HEK293 (cell line): Measurements from ENCODE around the gene MTA1.

Experiments
- CTCF ChIA-PET: fragments of 350-600 bp; formaldehyde crosslinking; extraction: SDS; loops from one replicate; lab custom pipeline; 2021; ENCODE audit warnings: antibody characterized with exemption; lab: Yijun Ruan, JAX
- POLR2A ChIA-PET: fragments of 300-600 bp; formaldehyde crosslinking; extraction: SDS; loops from one replicate; lab custom pipeline; 2020; ENCODE audit warnings: antibody characterized with exemption, inconsistent platforms; lab: Yijun Ruan, JAX
- H3K27ac ChIP-seq: fragments of 200-500 bp; sonication (Bioruptor generic); 2 replicates; pipeline ENCODE4 v1.5.1; 2014; ENCODE audit warnings: low read depth, low read length, control low read depth, inconsistent platforms; ENCODE audit errors: extremely low read depth
- H3K36me3 ChIP-seq, 2 experiments: fragments of 200-500 bp in 1 of 2; sonication (Bioruptor generic) in 1 of 2; 1 replicate in 1 of 2; 2 replicates in 1 of 2; pipeline ENCODE4 v1.5.1; 2014 to 2017; ENCODE audit warnings: inconsistent platforms in 2 of 2, low read length in 2 of 2; ENCODE audit not compliant: control insufficient read depth in 2 of 2, insufficient read depth in 1 of 2
- H3K4me1 ChIP-seq: fragments of 200-500 bp; sonication (Bioruptor generic); 2 replicates; pipeline ENCODE4 v1.5.1; 2014; ENCODE audit warnings: mild to moderate bottlenecking, low read length, inconsistent platforms; ENCODE audit not compliant: control insufficient read depth, insufficient read depth
- H3K4me3 ChIP-seq: 2 replicates; pipeline ENCODE4 v1.5.1; 2011; ENCODE audit warnings: low read depth, mild to moderate bottlenecking, control low read depth, low read length, moderate library complexity
- H3K9me3 ChIP-seq: fragments of 200-500 bp; sonication (Bioruptor generic); 2 replicates; pipeline ENCODE4 v1.5.1; 2014; ENCODE audit warnings: low read depth, low read length, inconsistent platforms; ENCODE audit not compliant: control insufficient read depth, insufficient read depth
- ATF2 ChIP-seq: fragments of 450-650 bp; formaldehyde crosslinking; IDR thresholded peaks from 2 replicates; pipeline ENCODE4 v1.5.1; 2016; ENCODE audit warnings: missing biosample characterization, missing genetic modification characterization, low read depth
- GLIS1 ChIP-seq: fragments of 450-650 bp; formaldehyde crosslinking; IDR thresholded peaks from 2 replicates; pipeline ENCODE4 v1.5.1; 2016; ENCODE audit warnings: missing biosample characterization, missing genetic modification characterization
- KLF1 ChIP-seq: fragments of 450-650 bp; formaldehyde crosslinking; IDR thresholded peaks from 2 replicates; pipeline ENCODE4 v1.5.1; 2016; ENCODE audit warnings: missing biosample characterization, missing genetic modification characterization
- KLF16 ChIP-seq: fragments of 450-650 bp; formaldehyde crosslinking; IDR thresholded peaks from 2 replicates; pipeline ENCODE4 v1.5.1; 2017; ENCODE audit warnings: missing biosample characterization, missing genetic modification characterization
- OSR2 ChIP-seq: fragments of 450-650 bp; formaldehyde crosslinking; IDR thresholded peaks from 2 replicates; pipeline ENCODE4 v1.5.1; 2016; ENCODE audit warnings: missing biosample characterization, missing genetic modification characterization
- SCRT2 ChIP-seq: fragments of 450-650 bp; formaldehyde crosslinking; IDR thresholded peaks from 2 replicates; pipeline ENCODE4 v1.5.1; 2016; ENCODE audit warnings: missing biosample characterization, missing genetic modification characterization
- WT1 ChIP-seq: fragments of 450-650 bp; formaldehyde crosslinking; IDR thresholded peaks from 2 replicates; pipeline ENCODE4 v1.5.1; 2016; ENCODE audit warnings: missing biosample characterization, missing genetic modification characterization
- ZBTB20 ChIP-seq: fragments of 450-650 bp; formaldehyde crosslinking; IDR thresholded peaks from 2 replicates; pipeline ENCODE4 v1.5.1; 2016; ENCODE audit warnings: missing biosample characterization, missing genetic modification characterization
- ZBTB49 ChIP-seq: fragments of 450-650 bp; formaldehyde crosslinking; IDR thresholded peaks from 2 replicates; pipeline ENCODE4 v1.5.1; 2016; ENCODE audit warnings: missing biosample characterization, missing genetic modification characterization, low read depth
- ZFHX2 ChIP-seq: fragments of 450-650 bp; formaldehyde crosslinking; conservative IDR thresholded peaks from 2 replicates; pipeline ENCODE4 v1.5.1; 2016; ENCODE audit warnings: missing biosample characterization, missing genetic modification characterization
- ZIC2 ChIP-seq: fragments of 450-650 bp; formaldehyde crosslinking; IDR thresholded peaks from 2 replicates; pipeline ENCODE4 v1.5.1; 2016; ENCODE audit warnings: missing biosample characterization, missing genetic modification characterization
- ZNF133 ChIP-seq: fragments of 450-650 bp; formaldehyde crosslinking; IDR thresholded peaks from 2 replicates; pipeline ENCODE4 v1.5.1; 2016; ENCODE audit warnings: missing biosample characterization, missing genetic modification characterization
- ZNF19 ChIP-seq: fragments of 450-650 bp; formaldehyde crosslinking; IDR thresholded peaks from 2 replicates; pipeline ENCODE4; 2016; ENCODE audit warnings: missing biosample characterization, missing genetic modification characterization, low read depth
- ZNF292 ChIP-seq: fragments of 450-650 bp; formaldehyde crosslinking; IDR thresholded peaks from 2 replicates; pipeline ENCODE4 v1.5.1; 2016; ENCODE audit warnings: low read depth, missing biosample characterization, missing genetic modification characterization, borderline replicate concordance
- ZNF311 ChIP-seq: fragments of 450-650 bp; formaldehyde crosslinking; IDR thresholded peaks from 2 replicates; pipeline ENCODE4 v1.5.1; 2017; ENCODE audit warnings: missing biosample characterization, missing genetic modification characterization, borderline replicate concordance
- ZNF324 ChIP-seq: fragments of 450-650 bp; formaldehyde crosslinking; IDR thresholded peaks from 2 replicates; pipeline ENCODE4 v1.5.1; 2016; ENCODE audit warnings: missing biosample characterization, missing genetic modification characterization
- ZNF362 ChIP-seq: fragments of 450-650 bp; formaldehyde crosslinking; IDR thresholded peaks from 2 replicates; pipeline ENCODE4 v1.5.1; 2016; ENCODE audit warnings: missing biosample characterization, missing genetic modification characterization
- ZNF398 ChIP-seq: fragments of 450-650 bp; formaldehyde crosslinking; IDR thresholded peaks from 2 replicates; pipeline ENCODE4 v1.5.1; 2017; ENCODE audit warnings: missing biosample characterization, missing genetic modification characterization
- ZNF423 ChIP-seq: fragments of 450-650 bp; formaldehyde crosslinking; IDR thresholded peaks from 2 replicates; pipeline ENCODE4 v1.5.1; 2016; ENCODE audit warnings: missing biosample characterization, missing genetic modification characterization
- ZNF433 ChIP-seq: fragments of 450-650 bp; formaldehyde crosslinking; IDR thresholded peaks from 2 replicates; pipeline ENCODE4 v1.5.1; 2016; ENCODE audit warnings: missing biosample characterization, missing genetic modification characterization, low read depth
- ZNF501 ChIP-seq: fragments of 450-650 bp; formaldehyde crosslinking; IDR thresholded peaks from 2 replicates; pipeline ENCODE4 v1.5.1; 2016; ENCODE audit warnings: missing biosample characterization, missing genetic modification characterization
- ZNF600 ChIP-seq: fragments of 450-650 bp; formaldehyde crosslinking; IDR thresholded peaks from 2 replicates; pipeline ENCODE4 v1.5.1; 2016; ENCODE audit warnings: missing biosample characterization, missing genetic modification characterization
- ZNF623 ChIP-seq: fragments of 450-650 bp; formaldehyde crosslinking; IDR thresholded peaks from 2 replicates; pipeline ENCODE4 v1.5.1; 2016; ENCODE audit warnings: missing biosample characterization, missing genetic modification characterization
- ZNF777 ChIP-seq: fragments of 450-650 bp; formaldehyde crosslinking; IDR thresholded peaks from 2 replicates; pipeline ENCODE4 v1.5.1; 2017; ENCODE audit warnings: missing biosample characterization, missing genetic modification characterization, borderline replicate concordance
- ZNF830 ChIP-seq: fragments of 450-650 bp; IDR thresholded peaks from 2 replicates; pipeline ENCODE4 v1.5.0; 2018; ENCODE audit warnings: missing biosample characterization, missing genetic modification characterization, low read depth, mild to moderate bottlenecking, moderate library complexity

MTA1 gene

GRCh38 chr14:105480807-105481801 is 61.5 kb downstream of the MTA1 start (continued):
- TF ChIP-seq ZBTB49 (tag by site-specific recombination) (no peak), ZFHX2 (tag by site-specific recombination) (peak; percentile 83), ZNF830 (tag by site-specific recombination) (no peak), ZNF19 (no peak), ZNF311 (tag by site-specific recombination) (no peak)

GRCh38 chr14:105481886-105482457 is 62.3 kb downstream of the MTA1 start:
- no peaks in the 10 kb centered on the region for H3K9me3 ChIP-seq
- H3K4me3 ChIP-seq: peak overlapping the region; percentile 11; the same call in 1 of the 2 replicates
- POLR2A ChIA-PET: interaction anchor here (0.5 to 1.7 kb wide), 5 partner anchors 8 to 85 kb away, joined by 3 to 19 read pairs (median 4); no protein-coding TSS in a partner anchor
- H3K27ac ChIP-seq: no peak overlapping the region
- CTCF ChIA-PET: interaction anchor here (0.6 to 2.9 kb wide), 9 partner anchors 9 to 494 kb away, joined by 3 to 83 read pairs (median 6); partner anchors contain the start of gene TEDC1
- no peaks in the 10 kb centered on the region for H3K36me3 ChIP-seq
- peaks cover 5% of the 10 kb centered on the region for H3K4me1 ChIP-seq
- peak; percentile 19; the same call in 1 of the 2 replicates for TF ChIP-seq ZBTB20 (tag by site-specific recombination)
- no peak for TF ChIP-seq ZNF433 (tag by site-specific recombination)
- TF ChIP-seq KLF1 (tag by site-specific recombination): peak; percentile 92
- peak; percentile 76 for TF ChIP-seq ZNF600 (tag by site-specific recombination)
- no peak for TF ChIP-seq ZNF623 (tag by site-specific recombination)
- TF ChIP-seq ZNF398 (tag by site-specific recombination): no peak
- TF ChIP-seq KLF16: 0 out of 2 replicates have a peak, but pooled peaks have one; percentile 28
- TF ChIP-seq ZNF324: no peak
- peak; percentile 43; the same call in 1 of the 2 replicates for TF ChIP-seq GLIS1 (tag by site-specific recombination)
- peak; percentile 8; the same call in 1 of the 2 replicates for TF ChIP-seq ATF2 (tag by site-specific recombination)
- TF ChIP-seq ZIC2 (tag by site-specific recombination): peak; percentile 68
- peak; percentile 88 for TF ChIP-seq OSR2
- TF ChIP-seq ZNF777 (tag by site-specific recombination): no peak
- TF ChIP-seq WT1 (tag by site-specific recombination): peak; percentile 47
- TF ChIP-seq ZNF362 (tag by site-specific recombination): no peak
- 0 out of 2 replicates have a peak, but pooled peaks have one; percentile 37 for TF ChIP-seq ZNF501 (tag by site-specific recombination)
- peak; percentile 99 for TF ChIP-seq ZNF423 (tag by site-specific recombination)
- TF ChIP-seq ZNF133 (tag by site-specific recombination): no peak
- no peak for TF ChIP-seq ZNF292 (tag by site-specific recombination)
- peak; percentile 82 for TF ChIP-seq SCRT2 (tag by site-specific recombination)
